Stimulated activated CD8-positive, alpha-beta memory T cell treated with anti-CD3 and anti-CD28 coated beads, Interleukin-12 subunit alpha, Interleukin-12 subunit beta, amount 100 ng/mL, for 24 hours (primary cell): Measurements from ENCODE around the gene MBD6.
"Not testable (repeated sequence)": the region's sequence is repeated elsewhere in the genome, so short reads cannot be mapped to it uniquely, and the experiment has no call there.

ENCODE experiments used
- DNase-seq: peaks from one replicate; pipeline ENCODE4 v3.0.0-alpha.2; 2020; ENCODE audit errors: extremely low read depth

Gene MBD6

DNA sequence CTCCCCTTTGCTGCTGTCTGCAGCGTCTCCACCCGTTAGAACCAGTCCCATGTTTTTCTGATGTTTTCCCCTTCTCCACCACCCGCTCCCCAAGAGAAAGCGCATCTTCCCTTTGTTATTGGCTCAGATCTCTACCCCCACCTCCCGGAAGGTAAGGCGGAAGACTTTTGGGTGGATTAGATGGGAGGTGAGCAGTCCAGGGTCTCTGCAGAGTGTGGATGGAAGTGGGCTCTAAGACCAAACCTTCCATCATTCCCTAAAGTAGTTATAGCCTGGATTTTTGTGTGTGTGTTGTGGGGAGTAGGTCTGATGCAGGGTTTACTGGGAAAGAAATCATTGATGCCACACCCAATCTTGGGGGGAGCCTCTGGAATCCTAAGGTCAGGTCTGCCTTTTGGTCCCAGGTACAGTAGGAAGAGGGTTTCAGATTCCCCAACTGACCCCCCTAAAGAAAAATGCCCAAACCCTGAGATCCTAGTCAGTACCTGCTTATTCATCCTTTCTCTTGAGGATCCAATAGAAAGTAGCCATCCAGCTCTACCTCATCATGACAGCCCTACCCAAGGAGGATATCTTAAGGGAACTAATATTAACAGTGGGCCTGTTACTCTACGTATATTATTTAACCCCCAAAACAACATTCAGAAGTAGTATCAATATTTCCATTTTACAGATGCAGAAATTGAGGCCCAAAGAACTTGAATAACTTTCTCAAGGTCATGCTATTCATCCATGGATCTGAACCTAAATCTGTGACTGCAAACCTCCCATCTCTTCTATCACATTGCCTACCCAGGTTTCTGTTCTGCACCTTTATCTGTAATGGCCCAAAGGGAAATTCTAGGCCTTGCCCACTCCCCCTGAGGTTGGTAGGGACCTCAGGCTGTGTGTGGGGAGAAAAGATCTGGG, 28.3 kb downstream of the MBD6 start:
- no peak for DNase-seq

GRCh38 chr12:57551637-57552305, 29.1 kb downstream of the MBD6 start:
- DNase-seq = no peak

DNA sequence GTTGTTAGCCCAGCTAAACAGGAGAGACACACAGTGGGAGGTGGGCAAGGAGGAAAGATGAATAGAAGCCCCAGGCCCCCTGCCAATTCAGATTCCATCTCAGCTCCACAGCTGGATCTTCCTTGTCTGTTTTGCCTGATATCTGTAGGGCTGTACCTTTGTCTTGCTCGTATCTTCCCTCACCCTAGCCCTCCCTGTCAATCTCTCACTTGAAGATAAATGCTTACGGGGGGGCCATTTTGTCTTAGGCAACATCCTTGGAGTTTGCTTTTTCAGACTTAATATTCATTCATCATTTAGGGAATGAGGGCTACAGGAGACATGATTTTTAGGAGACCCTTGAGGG, 29.7 kb downstream of the MBD6 start:
- DNase-seq = no peak

- no peak for DNase-seq
These were observed 30.2 kb downstream of the MBD6 start for GRCh38 chr12:57552835-57553313.

DNA sequence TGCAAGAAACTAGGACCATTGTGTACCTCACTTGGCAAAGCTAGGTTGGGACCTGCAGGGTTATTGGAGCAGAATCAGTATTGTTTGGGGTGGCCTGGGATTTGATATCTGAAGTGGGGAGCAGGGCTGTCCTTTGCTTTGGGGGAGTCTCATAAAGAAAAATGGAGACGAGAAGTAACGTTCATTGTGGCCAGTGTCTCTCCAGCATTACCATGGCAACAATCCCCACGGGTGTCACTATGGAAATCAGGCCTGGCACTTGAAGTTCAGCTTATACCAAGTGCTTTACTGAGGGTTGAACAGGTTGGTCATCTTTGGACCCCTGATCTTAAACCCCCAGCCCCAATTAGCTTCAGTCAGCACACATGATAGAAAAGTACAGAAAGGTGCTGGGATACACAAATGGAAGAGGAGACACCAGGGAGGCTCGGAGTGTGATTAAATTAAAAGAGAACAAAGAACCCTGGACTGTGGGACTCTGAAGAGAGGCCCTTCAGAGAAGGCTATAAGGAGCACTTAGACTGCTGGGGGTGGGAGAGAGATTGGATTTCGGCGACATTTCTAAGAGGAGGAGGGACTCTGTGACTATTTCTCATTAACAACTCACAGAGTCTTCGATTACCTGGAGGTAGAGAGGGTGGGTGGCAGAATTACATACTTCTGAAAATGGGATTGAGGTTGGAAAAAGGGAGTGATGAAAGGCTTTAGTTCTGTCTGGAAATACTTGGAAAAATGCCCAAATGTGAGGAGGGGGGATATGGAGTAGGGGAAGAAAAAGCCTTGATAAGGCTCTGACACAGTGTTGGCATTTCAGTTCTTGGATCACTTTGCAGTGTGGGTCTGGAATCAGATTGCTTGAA, 30.9 kb downstream of the MBD6 start:
- no peak for DNase-seq

- DNase-seq = no peak
These were observed 31.8 kb downstream of the MBD6 start for GRCh38 chr12:57554453-57554852.

- no peak for DNase-seq
These were observed 32.3 kb downstream of the MBD6 start for GRCh38 chr12:57554897-57555296.

DNA sequence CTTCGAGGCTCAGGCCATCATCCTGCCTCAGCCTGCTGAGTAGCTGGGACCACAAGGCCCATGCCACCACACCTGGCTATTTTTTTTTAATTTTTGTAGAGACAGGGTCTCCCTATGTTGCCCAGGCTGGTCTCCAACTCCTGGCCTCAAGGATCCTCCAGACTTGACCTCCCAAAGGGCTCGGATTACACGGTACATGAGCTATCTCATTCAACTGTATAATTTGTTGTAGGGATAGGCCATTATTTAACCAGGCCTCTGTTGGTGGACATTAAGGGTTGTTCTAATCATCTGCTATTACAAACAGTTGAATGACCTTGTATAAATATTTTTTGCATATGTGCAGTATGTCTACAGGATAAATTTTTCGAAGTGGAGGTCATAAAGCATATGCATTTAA, 36.2 kb downstream of the MBD6 start:
- no peak for DNase-seq

DNA sequence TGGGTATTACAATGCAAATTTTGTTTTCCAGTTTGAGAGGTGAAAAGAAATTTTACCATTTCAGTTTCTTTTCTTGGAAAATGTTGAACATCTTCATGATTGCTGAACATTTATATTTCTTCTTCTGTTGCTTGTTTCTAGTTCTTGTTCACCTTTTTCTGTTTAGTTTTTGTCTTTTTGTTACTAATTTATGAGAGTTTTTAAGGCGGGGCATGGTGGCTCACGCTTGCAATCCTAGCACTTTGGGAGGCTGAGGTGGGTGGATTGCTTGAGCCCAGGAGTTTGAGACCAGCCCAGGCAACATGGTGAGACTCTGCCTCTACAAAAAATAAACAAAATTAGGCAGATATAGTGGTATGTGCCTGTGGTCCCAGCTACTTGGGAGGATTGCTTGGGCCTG, 37.9 kb downstream of the MBD6 start:
- DNase-seq = no peak

GRCh38 chr12:57561117-57561516, 38.5 kb downstream of the MBD6 start:
- not testable (repeated sequence) for DNase-seq

DNA sequence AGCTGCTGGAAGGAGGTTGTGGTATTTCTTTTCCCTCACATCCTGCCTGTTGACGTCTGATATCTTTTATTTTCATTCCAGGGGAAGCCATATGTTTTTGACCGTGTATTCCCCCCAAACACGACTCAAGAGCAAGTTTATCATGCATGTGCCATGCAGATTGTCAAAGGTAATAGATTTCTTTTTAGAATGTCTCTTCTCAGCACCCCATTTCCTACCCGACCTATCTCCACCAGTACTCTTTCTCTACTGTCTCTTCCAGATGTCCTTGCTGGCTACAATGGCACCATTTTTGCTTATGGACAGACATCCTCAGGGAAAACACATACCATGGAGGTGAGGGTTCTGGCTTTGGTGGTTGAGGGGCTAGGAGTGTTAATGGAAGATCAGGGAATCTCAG, 40.7 kb downstream of the MBD6 start:
- DNase-seq = no peak

DNA sequence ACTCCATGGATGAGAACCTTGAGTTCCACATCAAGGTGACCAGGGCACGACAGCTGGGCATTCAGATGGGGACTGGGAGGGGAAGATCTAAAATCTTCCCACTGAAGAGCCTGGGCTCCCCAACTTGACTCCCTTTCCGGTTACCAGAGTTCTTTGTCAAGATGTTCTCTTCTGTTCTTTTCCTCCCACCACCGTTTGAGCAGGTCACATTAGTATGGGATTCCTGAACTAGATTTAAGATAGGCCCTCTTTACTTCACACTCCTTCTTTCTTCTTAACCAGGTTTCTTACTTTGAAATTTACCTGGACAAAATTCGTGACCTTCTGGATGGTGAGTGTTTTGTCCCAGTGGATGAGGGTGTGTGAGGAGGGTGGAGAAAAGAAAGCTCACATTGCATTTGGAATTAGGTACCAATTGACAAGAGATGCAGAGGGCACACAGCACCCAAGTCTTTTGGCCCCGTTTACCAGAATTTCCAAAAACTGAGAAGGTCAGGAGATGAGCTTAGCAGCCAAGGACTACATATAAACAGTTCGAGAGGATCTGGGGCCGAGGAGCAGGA, 41.6 kb downstream of the MBD6 start:
- DNase-seq = no peak

DNA sequence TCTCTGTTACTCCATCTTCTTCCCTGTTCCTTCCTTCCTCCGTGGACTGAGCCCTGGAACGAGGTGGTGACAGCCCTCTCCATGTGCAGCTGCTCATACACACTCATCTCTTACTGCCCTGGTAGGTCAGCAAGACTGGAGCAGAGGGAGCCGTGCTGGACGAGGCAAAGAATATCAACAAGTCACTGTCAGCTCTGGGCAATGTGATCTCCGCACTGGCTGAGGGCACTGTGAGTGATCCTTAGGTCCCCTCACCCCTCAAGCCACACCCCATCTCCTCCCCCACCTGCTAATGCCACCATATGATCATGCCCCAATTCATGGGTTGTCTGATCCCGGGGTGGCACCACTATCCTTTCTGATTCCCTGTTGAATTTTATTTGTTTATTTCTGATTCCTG, 46.2 kb downstream of the MBD6 start:
- DNase-seq = no peak

DNA sequence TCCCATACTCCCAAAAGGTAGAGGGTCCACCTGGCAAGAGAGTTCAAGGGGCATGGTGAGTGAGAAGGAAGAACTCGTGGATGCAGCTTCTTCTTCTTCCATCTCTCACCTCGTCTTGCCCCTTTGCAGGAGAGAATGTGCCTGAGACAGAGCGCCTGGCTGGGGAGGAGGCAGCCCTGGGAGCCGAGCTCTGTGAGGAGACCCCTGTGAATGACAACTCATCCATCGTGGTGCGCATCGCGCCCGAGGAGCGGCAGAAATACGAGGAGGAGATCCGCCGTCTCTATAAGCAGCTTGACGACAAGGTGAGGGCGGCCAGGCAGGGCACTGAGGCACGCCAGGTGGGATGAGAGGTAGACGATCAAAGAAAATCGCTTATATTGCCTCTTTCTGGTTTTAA, 47.2 kb downstream of the MBD6 start:
- DNase-seq = no peak

- not testable (repeated sequence) for DNase-seq
These were observed 47.8 kb downstream of the MBD6 start for GRCh38 chr12:57570438-57570837.

GRCh38 chr12:57571926-57572762, 49.5 kb downstream of the MBD6 start:
- no peak for DNase-seq

DNA sequence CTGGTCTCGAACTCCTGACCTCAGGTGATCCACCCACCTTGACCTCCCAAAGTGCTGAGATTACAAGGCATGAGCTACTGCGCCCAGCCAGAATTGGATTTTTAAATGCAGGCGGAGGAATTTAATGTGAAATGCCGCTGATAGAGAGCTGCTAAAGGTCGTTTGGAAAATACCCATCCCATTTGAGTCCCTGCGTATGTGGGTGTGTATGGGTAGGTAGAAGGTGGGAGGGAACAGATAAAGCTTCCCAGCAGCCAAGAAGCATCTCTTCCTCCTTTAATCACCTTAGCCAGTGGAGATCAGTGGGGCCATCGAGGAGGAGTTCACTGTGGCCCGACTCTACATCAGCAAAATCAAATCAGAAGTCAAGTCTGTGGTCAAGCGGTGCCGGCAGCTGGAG, 52.2 kb downstream of the MBD6 start:
- DNase-seq = no peak

DNA sequence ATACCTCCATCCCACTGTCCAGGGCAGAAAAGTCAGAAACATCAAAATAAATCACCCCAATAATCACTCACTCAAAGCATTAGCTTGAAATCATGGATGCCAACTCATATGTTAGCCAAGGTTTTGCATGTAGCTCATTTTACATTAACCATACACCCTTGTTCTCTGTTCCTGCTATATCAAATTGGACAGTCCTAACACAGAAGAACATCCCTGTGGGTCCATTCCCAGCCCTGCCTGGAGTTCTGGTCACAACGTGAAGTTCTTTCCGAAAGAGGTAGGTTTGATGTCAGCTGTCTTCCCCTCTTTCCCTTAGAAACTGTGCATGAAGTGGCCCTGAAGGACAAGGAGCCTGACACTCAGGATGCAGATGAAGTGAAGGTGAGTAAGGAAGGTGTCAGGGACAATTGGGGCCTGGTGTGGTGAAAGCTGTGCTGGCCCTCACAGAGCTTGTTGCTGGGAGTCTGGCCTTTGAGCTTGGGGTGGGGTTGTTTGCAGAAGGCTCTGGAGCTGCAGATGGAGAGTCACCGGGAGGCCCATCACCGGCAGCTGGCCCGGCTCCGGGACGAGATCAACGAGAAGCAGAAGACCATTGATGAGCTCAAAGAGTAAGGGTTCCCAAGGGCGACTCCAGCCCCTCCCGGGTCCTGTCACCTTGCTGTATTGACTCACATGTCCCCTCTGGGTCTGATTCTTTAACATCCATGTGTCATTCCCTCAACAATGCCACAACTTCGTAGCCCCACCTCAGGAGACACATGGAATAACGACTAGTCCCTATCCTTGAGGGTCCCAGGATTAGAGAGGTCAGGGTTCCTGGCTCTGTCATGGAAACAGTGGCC, 53.4 kb downstream of the MBD6 start:
- no peak for DNase-seq

GRCh38 chr12:57576613-57577160, 54.1 kb downstream of the MBD6 start:
- no peak for DNase-seq
